ENCODE results near the gene DMXL1.

The DMXL1 gene

GRCh38 chr5:119070828-119071560, at the start of gene DMXL1:
TSS of gene DMXL1 (plus strand) at chr5:119071087. CDS start at chr5:119071570, 483 bp downstream.
- H3K36me3 ChIP-seq (ENCODE audit: control insufficient read depth in 5 of 5, insufficient read depth in 5 of 5, low read length in 5 of 5) = no peaks in the 10 kb centered on the region
- no peaks in the 10 kb centered on the region for H3K9me3 ChIP-seq (ENCODE audit: control insufficient read depth in 5 of 5, low read length in 5 of 5)
- peaks cover 1 to 37% (median 30%) of the 10 kb centered on the region in 5 donors for H3K4me1 ChIP-seq (ENCODE audit: control insufficient read depth in 5 of 5, insufficient read depth in 5 of 5, low read length in 5 of 5)
- H3K27me3 ChIP-seq (ENCODE audit: control insufficient read depth in 5 of 5, insufficient read depth in 4 of 5, low read length in 5 of 5) = no peaks in the 10 kb centered on the region
- H3K27ac ChIP-seq (ENCODE audit: low read depth, low read length) = peak within 1 kb of the TSS; percentile 95
- H3K4me3 ChIP-seq (ENCODE audit: low read depth in 1 of 5, low read length in 5 of 5) = peak within 1 kb of the TSS; percentile 93 to 99 (median 98)
- H3K9ac ChIP-seq (ENCODE audit: low read length in 5 of 5) = peak within 1 kb of the TSS; percentile 87 to 99 (median 98)

- Histone ChIP-seq H3K4me1 (ENCODE audit: control insufficient read depth in 5 of 5, insufficient read depth in 5 of 5, low read length in 5 of 5) (peaks cover 0 to 3% (median 0%) of the 10 kb centered on the region in 5 donors), H3K9me3 (ENCODE audit: control insufficient read depth in 5 of 5, low read length in 5 of 5) (no peaks in the 10 kb centered on the region), H3K36me3 (ENCODE audit: control insufficient read depth in 5 of 5, insufficient read depth in 5 of 5, low read length in 5 of 5) (no peaks in the 10 kb centered on the region), H3K4me3 (ENCODE audit: low read depth in 1 of 5, low read length in 5 of 5) (no peak overlapping the region), H3K27me3 (ENCODE audit: control insufficient read depth in 5 of 5, insufficient read depth in 4 of 5, low read length in 5 of 5) (no peaks in the 10 kb centered on the region), H3K9ac (ENCODE audit: low read length in 5 of 5) (no peak overlapping the region), H3K27ac (ENCODE audit: low read depth, low read length) (no peak overlapping the region)
These were observed 49.6 kb upstream of the DMXL1 start for GRCh38 chr5:119021149-119021732.

- no peaks in the 10 kb centered on the region for H3K36me3 ChIP-seq (ENCODE audit: control insufficient read depth in 5 of 5, insufficient read depth in 5 of 5, low read length in 5 of 5)
- H3K27me3 ChIP-seq (ENCODE audit: control insufficient read depth in 5 of 5, insufficient read depth in 4 of 5, low read length in 5 of 5) = no peaks in the 10 kb centered on the region
- H3K4me3 ChIP-seq (ENCODE audit: low read depth in 1 of 5, low read length in 5 of 5) = no peak overlapping the region
- peak overlapping the region in 1 of 5 donors; percentile 5 for H3K9ac ChIP-seq (ENCODE audit: low read length in 5 of 5)
- peaks cover 0 to 3% (median 0%) of the 10 kb centered on the region in 5 donors for H3K4me1 ChIP-seq (ENCODE audit: control insufficient read depth in 5 of 5, insufficient read depth in 5 of 5, low read length in 5 of 5)
- no peaks in the 10 kb centered on the region for H3K9me3 ChIP-seq (ENCODE audit: control insufficient read depth in 5 of 5, low read length in 5 of 5)
- no peak overlapping the region for H3K27ac ChIP-seq (ENCODE audit: low read depth, low read length)
These were observed 48.7 kb upstream of the DMXL1 start for GRCh38 chr5:119022017-119022745.

GRCh38 chr5:119022773-119023172, 48.1 kb upstream of the DMXL1 start:
- Histone ChIP-seq H3K9me3 (ENCODE audit: control insufficient read depth in 5 of 5, low read length in 5 of 5) (no peaks in the 10 kb centered on the region), H3K9ac (ENCODE audit: low read length in 5 of 5) (no peak overlapping the region), H3K4me3 (ENCODE audit: low read depth in 1 of 5, low read length in 5 of 5) (no peak overlapping the region), H3K27ac (ENCODE audit: low read depth, low read length) (no peak overlapping the region), H3K36me3 (ENCODE audit: control insufficient read depth in 5 of 5, insufficient read depth in 5 of 5, low read length in 5 of 5) (no peaks in the 10 kb centered on the region), H3K4me1 (ENCODE audit: control insufficient read depth in 5 of 5, insufficient read depth in 5 of 5, low read length in 5 of 5) (peaks cover 0 to 3% (median 0%) of the 10 kb centered on the region in 5 donors), H3K27me3 (ENCODE audit: control insufficient read depth in 5 of 5, insufficient read depth in 4 of 5, low read length in 5 of 5) (no peaks in the 10 kb centered on the region)

- no peak overlapping the region for H3K27ac ChIP-seq (ENCODE audit: low read depth, low read length)
- H3K27me3 ChIP-seq (ENCODE audit: control insufficient read depth in 5 of 5, insufficient read depth in 4 of 5, low read length in 5 of 5) = no peaks in the 10 kb centered on the region
- no peaks in the 10 kb centered on the region for H3K36me3 ChIP-seq (ENCODE audit: control insufficient read depth in 5 of 5, insufficient read depth in 5 of 5, low read length in 5 of 5)
- H3K9me3 ChIP-seq (ENCODE audit: control insufficient read depth in 5 of 5, low read length in 5 of 5) = no peaks in the 10 kb centered on the region
- no peak overlapping the region for H3K9ac ChIP-seq (ENCODE audit: low read length in 5 of 5)
- no peaks in the 10 kb centered on the region for H3K4me1 ChIP-seq (ENCODE audit: control insufficient read depth in 5 of 5, insufficient read depth in 5 of 5, low read length in 5 of 5)
- H3K4me3 ChIP-seq (ENCODE audit: low read depth in 1 of 5, low read length in 5 of 5) = no peak overlapping the region
These were observed 42.3 kb upstream of the DMXL1 start for GRCh38 chr5:119028575-119028974.

GRCh38 chr5:119031011-119031886, 39.6 kb upstream of the DMXL1 start:
- Histone ChIP-seq H3K27ac (ENCODE audit: low read depth, low read length) (no peak overlapping the region), H3K9me3 (ENCODE audit: control insufficient read depth in 5 of 5, low read length in 5 of 5) (no peaks in the 10 kb centered on the region), H3K27me3 (ENCODE audit: control insufficient read depth in 5 of 5, insufficient read depth in 4 of 5, low read length in 5 of 5) (no peaks in the 10 kb centered on the region), H3K4me3 (ENCODE audit: low read depth in 1 of 5, low read length in 5 of 5) (no peak overlapping the region), H3K36me3 (ENCODE audit: control insufficient read depth in 5 of 5, insufficient read depth in 5 of 5, low read length in 5 of 5) (no peaks in the 10 kb centered on the region), H3K4me1 (ENCODE audit: control insufficient read depth in 5 of 5, insufficient read depth in 5 of 5, low read length in 5 of 5) (no peaks in the 10 kb centered on the region), H3K9ac (ENCODE audit: low read length in 5 of 5) (no peak overlapping the region)

GRCh38 chr5:119031905-119032304, 39.0 kb upstream of the DMXL1 start:
- Histone ChIP-seq H3K27ac (ENCODE audit: low read depth, low read length) (no peak overlapping the region), H3K9me3 (ENCODE audit: control insufficient read depth in 5 of 5, low read length in 5 of 5) (no peaks in the 10 kb centered on the region), H3K4me1 (ENCODE audit: control insufficient read depth in 5 of 5, insufficient read depth in 5 of 5, low read length in 5 of 5) (no peaks in the 10 kb centered on the region), H3K36me3 (ENCODE audit: control insufficient read depth in 5 of 5, insufficient read depth in 5 of 5, low read length in 5 of 5) (no peaks in the 10 kb centered on the region), H3K27me3 (ENCODE audit: control insufficient read depth in 5 of 5, insufficient read depth in 4 of 5, low read length in 5 of 5) (no peaks in the 10 kb centered on the region), H3K9ac (ENCODE audit: low read length in 5 of 5) (no peak overlapping the region), H3K4me3 (ENCODE audit: low read depth in 1 of 5, low read length in 5 of 5) (no peak overlapping the region)

- H3K27me3 ChIP-seq (ENCODE audit: control insufficient read depth in 5 of 5, insufficient read depth in 4 of 5, low read length in 5 of 5) = no peaks in the 10 kb centered on the region
- H3K9me3 ChIP-seq (ENCODE audit: control insufficient read depth in 5 of 5, low read length in 5 of 5) = no peaks in the 10 kb centered on the region
- no peaks in the 10 kb centered on the region for H3K36me3 ChIP-seq (ENCODE audit: control insufficient read depth in 5 of 5, insufficient read depth in 5 of 5, low read length in 5 of 5)
- no peak overlapping the region for H3K9ac ChIP-seq (ENCODE audit: low read length in 5 of 5)
- H3K27ac ChIP-seq (ENCODE audit: low read depth, low read length) = no peak overlapping the region
- no peak overlapping the region for H3K4me3 ChIP-seq (ENCODE audit: low read depth in 1 of 5, low read length in 5 of 5)
- peaks cover 0 to 5% (median 0%) of the 10 kb centered on the region in 5 donors for H3K4me1 ChIP-seq (ENCODE audit: control insufficient read depth in 5 of 5, insufficient read depth in 5 of 5, low read length in 5 of 5)
These were observed 38.2 kb upstream of the DMXL1 start for GRCh38 chr5:119032656-119033055.

GRCh38 chr5:119033135-119033534, 37.8 kb upstream of the DMXL1 start:
- Histone ChIP-seq H3K4me3 (ENCODE audit: low read depth in 1 of 5, low read length in 5 of 5) (no peak overlapping the region), H3K9me3 (ENCODE audit: control insufficient read depth in 5 of 5, low read length in 5 of 5) (no peaks in the 10 kb centered on the region), H3K27ac (ENCODE audit: low read depth, low read length) (no peak overlapping the region), H3K36me3 (ENCODE audit: control insufficient read depth in 5 of 5, insufficient read depth in 5 of 5, low read length in 5 of 5) (no peaks in the 10 kb centered on the region), H3K27me3 (ENCODE audit: control insufficient read depth in 5 of 5, insufficient read depth in 4 of 5, low read length in 5 of 5) (no peaks in the 10 kb centered on the region), H3K9ac (ENCODE audit: low read length in 5 of 5) (no peak overlapping the region), H3K4me1 (ENCODE audit: control insufficient read depth in 5 of 5, insufficient read depth in 5 of 5, low read length in 5 of 5) (peaks cover 0 to 6% (median 0%) of the 10 kb centered on the region in 5 donors)
